Endothelial cell of umbilical vein (primary cell): Measurements from ENCODE around the gene MAST4. TPM values are rescaled to one million over a fixed set of nuclear protein-coding genes. Genes with fewer than 3 reads are reported as not detected.

ENCODE experiments used
- BruUV-seq: library from RNA; stranded (reverse); fragments of 400-500 nt; replicated peaks from 2 replicates; lab custom pipeline; 2021; lab: Mats Ljungman, UMichigan
- CTCF ChIA-PET: fragments of 300-600, 350-600 bp; sonication (Branson Sonifier 250); formaldehyde crosslinking; loops from one replicate; lab custom pipeline; 2021; ENCODE audit warnings: antibody characterized with exemption, inconsistent platforms; lab: Charles Lee
- POLR2A ChIA-PET: fragments of 300-600, 350-600 bp; sonication (Branson Sonifier 250); formaldehyde crosslinking; loops from one replicate; lab custom pipeline; 2021; ENCODE audit warnings: antibody characterized with exemption, inconsistent platforms; lab: Charles Lee
- DNase-seq: peaks from one replicate; pipeline ENCODE4 v3.0.0-alpha.2; 2011; ENCODE audit warnings: low read depth, low spot score
- FAIRE-seq: peaks from 2 replicates; lab custom pipeline; 2011; peaks lifted over from hg19 to GRCh38; lab: Jason Lieb, UNC
- H2AFZ ChIP-seq: 2 replicates; pipeline ENCODE4 v1.6.0; 2012; ENCODE audit warnings: low read depth, low read length, control low read depth, inconsistent platforms
- H3K27ac ChIP-seq: 2 replicates; pipeline ENCODE4 v1.5.1; 2011; ENCODE audit warnings: low read depth, mild to moderate bottlenecking, control low read depth, low read length, moderate library complexity; ENCODE audit not compliant: insufficient read depth
- H3K27me3 ChIP-seq, 2 experiments: 2 replicates each; pipeline versions ENCODE4 v1.6.0 to v1.6.1; 2011; ENCODE audit warnings: low read length in 2 of 2, mixed read lengths in 1 of 2; ENCODE audit not compliant: control insufficient read depth in 2 of 2, insufficient read depth in 2 of 2
- H3K36me3 ChIP-seq, 2 experiments: 2 replicates in 1 of 2; 3 replicates in 1 of 2; pipeline ENCODE4 v1.5.1; 2011; ENCODE audit warnings: low read length in 2 of 2, mild to moderate bottlenecking in 1 of 2, moderate library complexity in 1 of 2; ENCODE audit not compliant: control insufficient read depth in 2 of 2, insufficient read depth in 2 of 2; ENCODE audit errors: extremely low read depth in 1 of 2
- H3K4me1 ChIP-seq: 3 replicates; pipeline ENCODE4 v1.5.1; 2011; ENCODE audit warnings: mild to moderate bottlenecking, low read length; ENCODE audit not compliant: control insufficient read depth, insufficient read depth; ENCODE audit errors: extremely low read depth
- H3K4me2 ChIP-seq: 2 replicates; pipeline ENCODE4 v1.6.1; 2011; ENCODE audit warnings: low read length, control low read depth, mixed read lengths; ENCODE audit not compliant: insufficient read depth
- H3K4me3 ChIP-seq, 3 experiments: fragments of 200-600 bp in 1 of 3; sonication (generic), shearing (Covaris generic) in 1 of 3; replicated peaks in 1 of 3; 2 replicates each; pipeline ENCODE4 v1.5.1; 2011 to 2016; ENCODE audit warnings: control low read depth in 3 of 3, low read length in 3 of 3, mild to moderate bottlenecking in 2 of 3, inconsistent platforms in 1 of 3, low read depth in 1 of 3, moderate library complexity in 1 of 3; ENCODE audit not compliant: insufficient read depth in 1 of 3
- H3K79me2 ChIP-seq: 2 replicates; pipeline ENCODE4 v1.6.0; 2012; ENCODE audit warnings: low read length, inconsistent platforms; ENCODE audit not compliant: control insufficient read depth, insufficient read depth
- H3K9ac ChIP-seq: replicated peaks from 2 replicates; pipeline ENCODE3; 2011; ENCODE audit warnings: low read length, control low read depth; ENCODE audit not compliant: insufficient read depth; ENCODE audit errors: extremely low read depth
- H3K9me1 ChIP-seq: replicated peaks from 3 replicates; pipeline ENCODE4 v1.6.0; 2011; ENCODE audit warnings: mild to moderate bottlenecking, low read length; ENCODE audit not compliant: control insufficient read depth, insufficient read depth; ENCODE audit errors: extremely low read depth
- H3K9me3 ChIP-seq: replicated peaks from 2 replicates; pipeline ENCODE4 v1.5.1; 2012; ENCODE audit warnings: low read length, inconsistent platforms; ENCODE audit not compliant: control insufficient read depth, insufficient read depth
- H4K20me1 ChIP-seq: replicated peaks from 2 replicates; pipeline ENCODE3; 2011; ENCODE audit warnings: mild to moderate bottlenecking, low read length; ENCODE audit not compliant: control insufficient read depth, insufficient read depth; ENCODE audit errors: extremely low read depth
- EZH2 ChIP-seq: IDR thresholded peaks from 2 replicates; pipeline ENCODE4 v1.6.1; 2012; ENCODE audit warnings: borderline replicate concordance, low read depth, mild to moderate bottlenecking, moderate library complexity, low read length, inconsistent platforms; ENCODE audit not compliant: severe bottlenecking
- FOS ChIP-seq: IDR thresholded peaks from 2 replicates; pipeline ENCODE4 v1.6.1; 2011; ENCODE audit warnings: mild to moderate bottlenecking, low read length, moderate library complexity, borderline replicate concordance; ENCODE audit not compliant: insufficient read depth
- GATA2 ChIP-seq: IDR thresholded peaks from 2 replicates; pipeline ENCODE4 v1.7.0; 2011; ENCODE audit warnings: low read depth, mild to moderate bottlenecking, moderate library complexity, mixed read lengths, low read length; ENCODE audit not compliant: insufficient read length, insufficient read depth
- JUN ChIP-seq: IDR thresholded peaks from 2 replicates; pipeline ENCODE4 v1.6.1; 2011; ENCODE audit warnings: borderline replicate concordance, low read depth; ENCODE audit not compliant: insufficient read length, insufficient read depth
- MYC ChIP-seq: IDR thresholded peaks from one replicate; pipeline ENCODE4 v1.6.1; 2011; ENCODE audit warnings: mild to moderate bottlenecking, low read depth, low read length
- POLR2A ChIP-seq: IDR thresholded peaks from 2 replicates; pipeline ENCODE4 v1.6.1; 2012; ENCODE audit warnings: low read depth, mild to moderate bottlenecking, control low read depth, low read length
- POLR2AphosphoS5 ChIP-seq: IDR thresholded peaks from 2 replicates; pipeline ENCODE4 v1.6.1; 2012; ENCODE audit warnings: low read depth, mild to moderate bottlenecking, control low read depth, low read length, moderate library complexity; ENCODE audit not compliant: insufficient read depth
- dilution Hi-C: fragments of 300-500 bp; cut with MboI; formaldehyde crosslinking; loops from one replicate; pipeline ENCODE4 v1.15.0; 2019; ENCODE audit warnings: low sequenced_read_pairs; ENCODE audit not compliant: extremely low pct_ligation_motif_present
- intact Hi-C: fragments of 100-400 bp; cut with micrococcal nuclease; formaldehyde crosslinking; loops from one replicate; pipeline ENCODE4 v1.10.0; 2022
- polyA plus RNA-seq, 4 experiments: library from polyadenylated mRNA; depleted of rRNA in 3 of 4; stranded (reverse) in 3 of 4; unstranded in 1 of 4; fragments of >200 nt; gene quantifications; 2 replicates each; pipeline versions ENCODE4 v1.2.1 to v1.2.3, GENCODE V29; 2011 to 2012; ENCODE audit warnings: missing spikeins in 1 of 4
- total RNA-seq: library from RNA; stranded (reverse); gene quantifications from 2 replicates; pipeline ENCODE4 v1.2.3, GENCODE V29; 2021
- TF ChIP-seq, protein P1 (sequence below), 2 donors: IDR thresholded peaks; 1 replicate in 1 of 2; 2 replicates in 1 of 2; pipeline ENCODE4 v1.5.1; 2011; ENCODE audit warnings: low read length in 2 of 2, mild to moderate bottlenecking in 2 of 2, moderate library complexity in 2 of 2, control low read depth in 1 of 2, inconsistent platforms in 1 of 2, low read depth in 1 of 2; ENCODE audit not compliant: insufficient read depth in 1 of 2; ENCODE audit errors: extremely low read depth in 1 of 2
- TF ChIP-seq, protein P2 (sequence below): IDR thresholded peaks from 2 replicates; pipeline ENCODE4 v1.6.1; 2011; ENCODE audit not compliant: insufficient read depth, insufficient read length

MAST4 gene
- total and polyA plus RNA-seq, 2 donors (not counting 3 experiments of a cell fraction or from before 2014, with no cell fraction given): 40.2 to 116 TPM

DNA sequence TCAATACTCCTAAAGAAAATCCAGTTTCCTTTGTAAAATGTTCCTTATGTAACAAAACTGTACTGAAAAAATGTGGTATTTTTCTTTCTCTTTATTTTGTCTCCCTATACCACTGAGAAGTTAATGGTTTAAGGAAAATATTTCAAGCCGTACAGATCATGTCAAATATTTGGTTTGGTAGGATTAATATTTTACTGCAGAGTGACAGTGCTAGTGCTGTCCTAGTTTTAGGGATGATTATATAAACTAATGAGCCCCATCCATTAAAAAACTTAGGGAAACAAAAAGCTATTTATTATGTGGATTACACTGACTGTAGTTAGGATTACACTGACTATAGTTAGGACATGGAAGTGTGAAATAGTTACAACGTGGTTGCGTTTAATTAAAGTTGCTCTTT, 391.3 kb downstream of the MAST4 start:
- TF ChIP-seq, protein P1, sequence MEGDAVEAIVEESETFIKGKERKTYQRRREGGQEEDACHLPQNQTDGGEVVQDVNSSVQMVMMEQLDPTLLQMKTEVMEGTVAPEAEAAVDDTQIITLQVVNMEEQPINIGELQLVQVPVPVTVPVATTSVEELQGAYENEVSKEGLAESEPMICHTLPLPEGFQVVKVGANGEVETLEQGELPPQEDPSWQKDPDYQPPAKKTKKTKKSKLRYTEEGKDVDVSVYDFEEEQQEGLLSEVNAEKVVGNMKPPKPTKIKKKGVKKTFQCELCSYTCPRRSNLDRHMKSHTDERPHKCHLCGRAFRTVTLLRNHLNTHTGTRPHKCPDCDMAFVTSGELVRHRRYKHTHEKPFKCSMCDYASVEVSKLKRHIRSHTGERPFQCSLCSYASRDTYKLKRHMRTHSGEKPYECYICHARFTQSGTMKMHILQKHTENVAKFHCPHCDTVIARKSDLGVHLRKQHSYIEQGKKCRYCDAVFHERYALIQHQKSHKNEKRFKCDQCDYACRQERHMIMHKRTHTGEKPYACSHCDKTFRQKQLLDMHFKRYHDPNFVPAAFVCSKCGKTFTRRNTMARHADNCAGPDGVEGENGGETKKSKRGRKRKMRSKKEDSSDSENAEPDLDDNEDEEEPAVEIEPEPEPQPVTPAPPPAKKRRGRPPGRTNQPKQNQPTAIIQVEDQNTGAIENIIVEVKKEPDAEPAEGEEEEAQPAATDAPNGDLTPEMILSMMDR (IDR thresholded peaks at IDR 0.05; ENCODE audit: extremely low read depth in 1 of 2, insufficient read depth in 1 of 2, low read depth in 1 of 2, low read length in 2 of 2): no peak
- no peak for TF ChIP-seq EZH2
- no peak for TF ChIP-seq POLR2A
- TF ChIP-seq POLR2AphosphoS5: no peak
- no peak for TF ChIP-seq JUN
- TF ChIP-seq GATA2: no peak
- TF ChIP-seq MYC: no peak
- TF ChIP-seq, protein P2, sequence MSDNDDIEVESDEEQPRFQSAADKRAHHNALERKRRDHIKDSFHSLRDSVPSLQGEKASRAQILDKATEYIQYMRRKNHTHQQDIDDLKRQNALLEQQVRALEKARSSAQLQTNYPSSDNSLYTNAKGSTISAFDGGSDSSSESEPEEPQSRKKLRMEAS: no peak
- TF ChIP-seq FOS: no peak
- Histone ChIP-seq H3K9me1 (no peaks in the 10 kb centered on the region), H3K4me1 (no peaks in the 10 kb centered on the region), H4K20me1 (no peaks in the 10 kb centered on the region), H3K9me3 (no peaks in the 10 kb centered on the region), H2AFZ (no peak overlapping the region), H3K4me3 (no peak overlapping the region), H3K27ac (no peak overlapping the region), H3K36me3 (no peaks in the 10 kb centered on the region), H3K4me2 (no peak overlapping the region), H3K9ac (no peak overlapping the region), H3K27me3 (no peaks in the 10 kb centered on the region), H3K79me2 (no peaks in the 10 kb centered on the region)
- peak; percentile 12 for FAIRE-seq
- BruUV-seq: no TSS peak
- ChIA-PET CTCF (interaction anchor here (0.6 to 4.3 kb wide), 20 partner anchors 9 to 221 kb away, joined by 3 to 21 read pairs (median 4); no protein-coding TSS in a partner anchor), POLR2A (no interaction called here)
- dilution Hi-C loops (no loop called here), intact Hi-C loops (loop anchor here (1.0 to 5.0 kb wide), 3 partner anchors 105 to 222 kb away; no protein-coding TSS in a partner anchor)
- DNase-seq: no peak
